C4-2B (cell line): ENCODE measurements around the gene FANCE.

Source experiments
- H3K27ac ChIP-seq: fragments of 450-650 bp; 2 replicates; pipeline ENCODE4 v1.5.1; 2017
- CTCF ChIP-seq: fragments of 450-650 bp; conservative IDR thresholded peaks from 2 replicates; pipeline ENCODE4 v1.5.1; 2017; ENCODE audit warnings: mild to moderate bottlenecking
- ZFX ChIP-seq: fragments of 450-650 bp; IDR thresholded peaks from 2 replicates; pipeline ENCODE4 v1.6.1; 2017

FANCE gene

GRCh38 chr6:35478259-35478658, 26.1 kb downstream of the FANCE start:
- no peak for TF ChIP-seq ZFX
- no peak for TF ChIP-seq CTCF
- H3K27ac ChIP-seq: no peak overlapping the region

GRCh38 chr6:35480176-35480575, 28.0 kb downstream of the FANCE start:
- no peak overlapping the region for H3K27ac ChIP-seq
- TF ChIP-seq CTCF: no peak
- no peak for TF ChIP-seq ZFX

GRCh38 chr6:35481226-35481625, 29.1 kb downstream of the FANCE start:
- TF ChIP-seq CTCF (no peak), ZFX (no peak)
- no peak overlapping the region for H3K27ac ChIP-seq

- no peak overlapping the region for H3K27ac ChIP-seq
- TF ChIP-seq ZFX (no peak), CTCF (no peak)
Observed at GRCh38 chr6:35483062-35483461, 30.9 kb downstream of the FANCE start.

- no peak for TF ChIP-seq CTCF
- TF ChIP-seq ZFX: no peak
- H3K27ac ChIP-seq: no peak overlapping the region
Observed at GRCh38 chr6:35483490-35483889, 31.4 kb downstream of the FANCE start.

- no peak overlapping the region for H3K27ac ChIP-seq
- no peak for TF ChIP-seq ZFX
- TF ChIP-seq CTCF: no peak
Observed at GRCh38 chr6:35483893-35484645, 31.9 kb downstream of the FANCE start.

GRCh38 chr6:35484921-35485392, 32.8 kb downstream of the FANCE start:
- no peak for TF ChIP-seq CTCF
- no peak for TF ChIP-seq ZFX
- peak overlapping the region; percentile 81 for H3K27ac ChIP-seq
